Measurements from ENCODE around the gene DOCK4.

DOCK4 gene

GRCh38 chr7:112083776-112084355 is 122.3 kb downstream of the DOCK4 start:
- no peak overlapping the region for H3K27ac ChIP-seq (ENCODE audit: low read depth, low read length)
- H3K4me3 ChIP-seq (ENCODE audit: low read depth, low read length), result no peak overlapping the region
- no peak overlapping the region for H3K9ac ChIP-seq (ENCODE audit: low read length)

GRCh38 chr7:112082306-112082705 is 123.9 kb downstream of the DOCK4 start:
- Histone ChIP-seq H3K27me3 (ENCODE audit: control insufficient read depth, insufficient read depth, low read length) (no peaks in the 10 kb centered on the region), H3K27ac (ENCODE audit: low read depth, low read length) (no peak overlapping the region), H3K36me3 (ENCODE audit: control insufficient read depth, insufficient read depth, low read length) (no peaks in the 10 kb centered on the region), H3K4me3 (ENCODE audit: low read depth, low read length) (no peak overlapping the region), H3K9ac (ENCODE audit: low read length) (no peak overlapping the region), H3K4me1 (ENCODE audit: control insufficient read depth, insufficient read depth, low read length) (peaks cover 18% of the 10 kb centered on the region), H3K9me3 (ENCODE audit: control insufficient read depth, insufficient read depth, low read depth, low read length) (no peaks in the 10 kb centered on the region)

More at GRCh38 chr7:112083776-112084355, 122.3 kb downstream of the DOCK4 start:
- no peaks in the 10 kb centered on the region for H3K36me3 ChIP-seq (ENCODE audit: control insufficient read depth, insufficient read depth, low read length)
- peaks cover 18% of the 10 kb centered on the region for H3K4me1 ChIP-seq (ENCODE audit: control insufficient read depth, insufficient read depth, low read length)
- H3K27me3 ChIP-seq (ENCODE audit: control insufficient read depth, insufficient read depth, low read length), result no peaks in the 10 kb centered on the region
- no peaks in the 10 kb centered on the region for H3K9me3 ChIP-seq (ENCODE audit: control insufficient read depth, insufficient read depth, low read depth, low read length)

- Histone ChIP-seq H3K9ac (ENCODE audit: low read length) (no peak overlapping the region), H3K9me3 (ENCODE audit: control insufficient read depth, insufficient read depth, low read depth, low read length) (no peaks in the 10 kb centered on the region), H3K27ac (ENCODE audit: low read depth, low read length) (no peak overlapping the region), H3K27me3 (ENCODE audit: control insufficient read depth, insufficient read depth, low read length) (no peaks in the 10 kb centered on the region), H3K4me1 (ENCODE audit: control insufficient read depth, insufficient read depth, low read length) (peaks cover 18% of the 10 kb centered on the region), H3K36me3 (ENCODE audit: control insufficient read depth, insufficient read depth, low read length) (no peaks in the 10 kb centered on the region), H3K4me3 (ENCODE audit: low read depth, low read length) (no peak overlapping the region)
Observed at GRCh38 chr7:112081778-112082177, 124.4 kb downstream of the DOCK4 start.

GRCh38 chr7:112080978-112081377 is 125.2 kb downstream of the DOCK4 start:
- Histone ChIP-seq H3K4me1 (ENCODE audit: control insufficient read depth, insufficient read depth, low read length) (peaks cover 18% of the 10 kb centered on the region), H3K4me3 (ENCODE audit: low read depth, low read length) (no peak overlapping the region), H3K27me3 (ENCODE audit: control insufficient read depth, insufficient read depth, low read length) (no peaks in the 10 kb centered on the region), H3K27ac (ENCODE audit: low read depth, low read length) (no peak overlapping the region), H3K36me3 (ENCODE audit: control insufficient read depth, insufficient read depth, low read length) (no peaks in the 10 kb centered on the region), H3K9me3 (ENCODE audit: control insufficient read depth, insufficient read depth, low read depth, low read length) (no peaks in the 10 kb centered on the region), H3K9ac (ENCODE audit: low read length) (no peak overlapping the region)

DNA sequence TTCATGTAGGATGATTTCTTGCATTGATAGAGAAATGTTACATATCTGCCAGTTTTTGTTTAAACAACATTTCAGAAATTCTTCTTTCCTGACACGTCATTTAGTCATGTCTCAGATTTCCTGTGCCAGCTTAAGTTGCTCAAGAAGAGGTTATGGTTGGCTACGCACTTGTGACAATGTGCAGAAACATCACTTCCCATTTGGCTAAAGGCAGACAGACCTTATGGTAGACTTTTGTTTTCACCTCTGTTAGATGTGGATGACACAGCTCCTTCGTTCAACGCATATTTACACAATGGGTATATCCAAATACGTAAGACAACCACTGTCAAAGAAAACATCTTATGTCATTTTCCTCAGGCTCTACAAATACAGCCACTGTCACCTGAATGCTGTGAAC is 125.8 kb downstream of the DOCK4 start:
- H3K27ac ChIP-seq (ENCODE audit: low read depth, low read length), result no peak overlapping the region
- no peaks in the 10 kb centered on the region for H3K27me3 ChIP-seq (ENCODE audit: control insufficient read depth, insufficient read depth, low read length)
- no peaks in the 10 kb centered on the region for H3K36me3 ChIP-seq (ENCODE audit: control insufficient read depth, insufficient read depth, low read length)
- H3K9me3 ChIP-seq (ENCODE audit: control insufficient read depth, insufficient read depth, low read depth, low read length), result no peaks in the 10 kb centered on the region
- H3K4me1 ChIP-seq (ENCODE audit: control insufficient read depth, insufficient read depth, low read length), result peaks cover 18% of the 10 kb centered on the region
- H3K9ac ChIP-seq (ENCODE audit: low read length), result no peak overlapping the region
- no peak overlapping the region for H3K4me3 ChIP-seq (ENCODE audit: low read depth, low read length)

DNA sequence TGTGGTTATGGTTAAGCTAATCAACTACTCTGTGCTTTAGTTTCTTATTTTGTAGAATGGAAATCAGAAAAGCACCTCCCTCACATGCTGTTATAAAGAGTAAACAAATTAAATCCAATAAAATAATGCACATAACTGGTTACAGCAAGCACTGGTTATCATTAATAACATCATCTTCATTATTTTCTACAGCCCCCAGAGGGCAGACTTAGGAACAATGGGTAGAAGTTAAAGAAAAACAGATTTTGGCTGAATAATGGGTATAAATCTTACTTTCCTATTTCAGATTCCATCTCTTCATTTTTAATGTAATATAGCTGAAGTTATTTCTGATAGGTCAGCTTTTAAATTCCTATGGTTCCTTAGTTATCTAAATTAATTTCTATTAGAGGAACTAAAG is 126.5 kb downstream of the DOCK4 start:
- H3K27ac ChIP-seq (ENCODE audit: low read depth, low read length), result no peak overlapping the region
- H3K4me1 ChIP-seq (ENCODE audit: control insufficient read depth, insufficient read depth, low read length), result peaks cover 18% of the 10 kb centered on the region
- no peak overlapping the region for H3K9ac ChIP-seq (ENCODE audit: low read length)
- no peaks in the 10 kb centered on the region for H3K36me3 ChIP-seq (ENCODE audit: control insufficient read depth, insufficient read depth, low read length)
- no peaks in the 10 kb centered on the region for H3K27me3 ChIP-seq (ENCODE audit: control insufficient read depth, insufficient read depth, low read length)
- H3K4me3 ChIP-seq (ENCODE audit: low read depth, low read length), result no peak overlapping the region
- H3K9me3 ChIP-seq (ENCODE audit: control insufficient read depth, insufficient read depth, low read depth, low read length), result no peaks in the 10 kb centered on the region

- no peak overlapping the region for H3K27ac ChIP-seq (ENCODE audit: low read depth, low read length)
- H3K4me3 ChIP-seq (ENCODE audit: low read depth, low read length), result no peak overlapping the region
- no peaks in the 10 kb centered on the region for H3K36me3 ChIP-seq (ENCODE audit: control insufficient read depth, insufficient read depth, low read length)
- no peaks in the 10 kb centered on the region for H3K27me3 ChIP-seq (ENCODE audit: control insufficient read depth, insufficient read depth, low read length)
- H3K9me3 ChIP-seq (ENCODE audit: control insufficient read depth, insufficient read depth, low read depth, low read length), result no peaks in the 10 kb centered on the region
- no peak overlapping the region for H3K9ac ChIP-seq (ENCODE audit: low read length)
- H3K4me1 ChIP-seq (ENCODE audit: control insufficient read depth, insufficient read depth, low read length), result peaks cover 18% of the 10 kb centered on the region
Observed at GRCh38 chr7:112079122-112079521, 127.1 kb downstream of the DOCK4 start.

- Histone ChIP-seq H3K36me3 (ENCODE audit: control insufficient read depth, insufficient read depth, low read length) (no peaks in the 10 kb centered on the region), H3K4me1 (ENCODE audit: control insufficient read depth, insufficient read depth, low read length) (peaks cover 9% of the 10 kb centered on the region), H3K4me3 (ENCODE audit: low read depth, low read length) (no peak overlapping the region), H3K9me3 (ENCODE audit: control insufficient read depth, insufficient read depth, low read depth, low read length) (no peaks in the 10 kb centered on the region), H3K27ac (ENCODE audit: low read depth, low read length) (no peak overlapping the region), H3K9ac (ENCODE audit: low read length) (no peak overlapping the region), H3K27me3 (ENCODE audit: control insufficient read depth, insufficient read depth, low read length) (no peaks in the 10 kb centered on the region)
Observed at GRCh38 chr7:112076324-112076723, 129.9 kb downstream of the DOCK4 start.

DNA sequence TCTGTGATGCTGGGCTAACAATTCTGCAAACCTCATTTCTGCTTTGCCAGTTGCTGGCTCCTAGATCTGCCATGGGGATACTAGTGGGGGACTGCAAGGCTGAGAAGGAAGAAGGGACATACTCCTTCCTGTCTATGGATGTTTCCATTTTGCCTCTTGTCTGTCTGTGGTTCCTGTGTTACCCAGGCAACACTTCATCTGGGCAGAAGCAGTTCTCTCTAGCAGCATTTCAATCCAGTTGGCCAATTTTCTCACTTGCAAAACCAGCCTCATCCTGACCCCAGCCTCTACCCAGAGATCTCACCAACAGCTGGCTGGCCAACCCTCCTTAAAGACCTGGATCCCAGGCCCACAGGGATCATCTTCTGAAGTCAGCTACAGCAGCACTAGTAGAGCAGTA is 131.7 kb downstream of the DOCK4 start:
- Histone ChIP-seq H3K27ac (ENCODE audit: low read depth, low read length) (no peak overlapping the region), H3K36me3 (ENCODE audit: control insufficient read depth, insufficient read depth, low read length) (no peaks in the 10 kb centered on the region), H3K4me3 (ENCODE audit: low read depth, low read length) (no peak overlapping the region), H3K27me3 (ENCODE audit: control insufficient read depth, insufficient read depth, low read length) (no peaks in the 10 kb centered on the region), H3K9ac (ENCODE audit: low read length) (no peak overlapping the region), H3K4me1 (ENCODE audit: control insufficient read depth, insufficient read depth, low read length) (peaks cover 9% of the 10 kb centered on the region; the same call in 1 of the 2 replicates), H3K9me3 (ENCODE audit: control insufficient read depth, insufficient read depth, low read depth, low read length) (no peaks in the 10 kb centered on the region)

DNA sequence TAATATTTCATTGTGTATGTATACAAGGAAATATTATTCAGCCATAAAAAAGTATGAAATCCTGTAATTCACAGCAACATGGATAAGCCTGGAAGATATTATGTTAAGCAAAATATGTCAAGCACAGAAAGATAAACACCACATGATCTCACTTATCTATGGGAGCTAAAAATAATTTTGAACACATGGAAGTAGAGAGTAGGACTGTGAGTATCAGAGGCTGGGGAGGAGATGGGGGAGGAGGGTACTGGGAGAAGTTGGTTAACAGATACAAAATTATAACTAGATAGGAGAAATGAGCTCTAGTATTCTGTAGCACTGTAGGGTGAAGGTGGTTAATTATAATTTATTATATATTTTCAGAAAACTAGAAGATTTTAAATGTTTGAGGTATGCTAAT is 132.7 kb downstream of the DOCK4 start:
- H3K4me1 ChIP-seq (ENCODE audit: control insufficient read depth, insufficient read depth, low read length), result peaks cover 9% of the 10 kb centered on the region; the same call in 1 of the 2 replicates
- no peak overlapping the region for H3K4me3 ChIP-seq (ENCODE audit: low read depth, low read length)
- H3K27me3 ChIP-seq (ENCODE audit: control insufficient read depth, insufficient read depth, low read length), result no peaks in the 10 kb centered on the region

DNA sequence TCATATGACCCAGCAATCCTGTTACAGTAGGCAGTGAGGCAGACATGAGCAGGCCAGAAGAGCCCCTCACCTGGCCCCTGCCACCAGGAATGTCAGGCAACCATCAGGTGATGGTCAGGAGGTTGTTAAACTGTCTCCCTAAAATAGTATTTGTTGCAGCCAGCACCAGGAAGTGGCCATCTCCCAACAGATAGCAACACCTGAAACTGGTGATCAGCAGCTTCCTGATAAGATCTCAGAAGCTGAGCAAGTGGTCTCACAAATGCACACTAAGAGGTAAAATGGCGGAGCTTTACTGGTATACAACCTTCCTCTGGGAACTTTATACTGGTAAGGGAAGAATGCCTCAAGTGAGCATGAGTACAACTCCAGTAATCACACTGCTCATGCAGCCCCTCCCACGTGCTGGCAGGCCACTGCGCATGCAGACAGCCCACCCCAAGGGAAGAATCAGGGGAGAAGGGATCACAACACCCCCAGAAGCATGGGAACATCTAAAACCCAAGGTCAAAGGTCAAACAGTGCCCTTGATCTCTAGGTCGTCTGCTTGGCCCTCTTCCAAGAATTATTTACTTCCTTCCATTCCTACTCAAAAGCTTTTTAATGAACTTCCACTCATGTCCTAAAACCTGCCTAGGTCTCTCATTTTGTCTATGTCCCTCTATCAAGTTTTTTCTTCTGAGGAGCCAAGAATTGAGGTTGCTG is 133.5 kb downstream of the DOCK4 start:
- H3K27ac ChIP-seq (ENCODE audit: low read depth, low read length), result no peak overlapping the region
- H3K27me3 ChIP-seq (ENCODE audit: control insufficient read depth, insufficient read depth, low read length), result no peaks in the 10 kb centered on the region
- no peaks in the 10 kb centered on the region for H3K36me3 ChIP-seq (ENCODE audit: control insufficient read depth, insufficient read depth, low read length)
- H3K9me3 ChIP-seq (ENCODE audit: control insufficient read depth, insufficient read depth, low read depth, low read length), result no peaks in the 10 kb centered on the region
- peaks cover 9% of the 10 kb centered on the region; the same call in 1 of the 2 replicates for H3K4me1 ChIP-seq (ENCODE audit: control insufficient read depth, insufficient read depth, low read length)
- no peak overlapping the region for H3K4me3 ChIP-seq (ENCODE audit: low read depth, low read length)
- H3K9ac ChIP-seq (ENCODE audit: low read length), result no peak overlapping the region

More for the DNA sequence above, 132.7 kb downstream of the DOCK4 start:
- H3K9me3 ChIP-seq (ENCODE audit: control insufficient read depth, insufficient read depth, low read depth, low read length), result no peaks in the 10 kb centered on the region
- no peak overlapping the region for H3K9ac ChIP-seq (ENCODE audit: low read length)
- no peak overlapping the region for H3K27ac ChIP-seq (ENCODE audit: low read depth, low read length)
- H3K36me3 ChIP-seq (ENCODE audit: control insufficient read depth, insufficient read depth, low read length), result no peaks in the 10 kb centered on the region
